BJ (cell line): ENCODE results near the gene NFKBIE. TPM values are rescaled to one million over a fixed set of nuclear protein-coding genes. Genes with fewer than 3 reads are reported as not detected.

Source experiments
- CTCF ChIA-PET: fragments of 350-600 bp; formaldehyde crosslinking; extraction: SDS; loops from one replicate; lab custom pipeline; 2021; ENCODE audit warnings: antibody characterized with exemption, inconsistent platforms; lab: Yijun Ruan, JAX
- POLR2A ChIA-PET: fragments of 300-600 bp; sonication (Branson Sonifier 250); formaldehyde crosslinking; extraction: SDS; loops from one replicate; lab custom pipeline; 2021; ENCODE audit warnings: antibody characterized with exemption; lab: Charles Lee
- DNase-seq: peaks from one replicate; pipeline ENCODE4 v3.0.0-alpha.2; 2011; ENCODE audit warnings: low read depth
- H3K27me3 ChIP-seq: 2 replicates; pipeline ENCODE4 v1.6.0; 2011; ENCODE audit warnings: low read length; ENCODE audit not compliant: control insufficient read depth, insufficient read depth
- H3K36me3 ChIP-seq: 2 replicates; pipeline ENCODE4 v1.5.1; 2011; ENCODE audit warnings: low read length; ENCODE audit not compliant: control insufficient read depth, insufficient read depth
- H3K4me3 ChIP-seq: 2 replicates; pipeline ENCODE4 v1.5.1; 2011; ENCODE audit warnings: low read depth, mild to moderate bottlenecking, control low read depth, low read length
- CTCF ChIP-seq: IDR thresholded peaks from 2 replicates; pipeline ENCODE4 v1.5.1; 2011; ENCODE audit warnings: low read depth, mild to moderate bottlenecking, control low read depth, inconsistent platforms, low read length, moderate library complexity; ENCODE audit not compliant: insufficient read depth
- polyA plus RNA-seq: library from polyadenylated mRNA; depleted of rRNA; stranded (reverse); fragments of >200 nt; gene quantifications from 2 replicates; pipeline ENCODE4 v1.2.3, GENCODE V29; 2011

Gene NFKBIE
- polyA plus RNA-seq, 1 experiment: 8.0 TPM

GRCh38 chr6:44284867-44285266 lies 19.5 kb upstream of the NFKBIE start:
- H3K36me3 ChIP-seq: no peaks in the 10 kb centered on the region
- no peak for TF ChIP-seq CTCF
- ChIA-PET CTCF (interaction anchor here (0.6 to 2.2 kb wide), 5 partner anchors 11 to 1848 kb away, joined by 3 to 10 read pairs (median 4); no protein-coding TSS in a partner anchor), POLR2A (no interaction called here)
- no peak overlapping the region for H3K4me3 ChIP-seq
- H3K27me3 ChIP-seq: peaks cover 19% of the 10 kb centered on the region
- no peak for DNase-seq

- Histone ChIP-seq H3K4me3 (no peak overlapping the region), H3K36me3 (no peaks in the 10 kb centered on the region), H3K27me3 (peaks cover 16% of the 10 kb centered on the region)
- POLR2A ChIA-PET: no interaction called here
- CTCF ChIA-PET: interaction anchor here (1.2 to 2.2 kb wide), 3 partner anchors 16 to 54 kb away, joined by 5 to 6 read pairs (median 5); no protein-coding TSS in a partner anchor
- no peak for TF ChIP-seq CTCF
- no peak for DNase-seq
These were observed 18.8 kb upstream of the NFKBIE start for GRCh38 chr6:44284121-44284520.

- ChIA-PET CTCF (interaction anchor here (1.1 to 3.1 kb wide), 3 partner anchors 10 to 59 kb away, joined by 4 to 16 read pairs (median 6); no protein-coding TSS in a partner anchor), POLR2A (no interaction called here)
These were observed 13.7 kb upstream of the NFKBIE start for GRCh38 chr6:44278774-44279697.

GRCh38 chr6:44278315-44278714 lies 13.0 kb upstream of the NFKBIE start:
- no peak for DNase-seq
- POLR2A ChIA-PET: no interaction called here
- TF ChIP-seq CTCF: no peak
- H3K36me3 ChIP-seq: no peaks in the 10 kb centered on the region
- H3K4me3 ChIP-seq: no peak overlapping the region
- CTCF ChIA-PET: interaction anchor here (1.1 to 3.1 kb wide), 3 partner anchors 9 to 60 kb away, joined by 4 to 16 read pairs (median 6); no protein-coding TSS in a partner anchor
- peaks cover 9% of the 10 kb centered on the region for H3K27me3 ChIP-seq

More at GRCh38 chr6:44278774-44279697, 13.7 kb upstream of the NFKBIE start:
- Histone ChIP-seq H3K36me3 (no peaks in the 10 kb centered on the region), H3K4me3 (no peak overlapping the region), H3K27me3 (peaks cover 8% of the 10 kb centered on the region)
- no peak for DNase-seq
- TF ChIP-seq CTCF: no peak

- CTCF ChIA-PET: interaction anchor here (0.6 to 3.1 kb wide), 4 partner anchors 9 to 61 kb away, joined by 3 to 16 read pairs (median 5); no protein-coding TSS in a partner anchor
- peaks cover 12% of the 10 kb centered on the region for H3K27me3 ChIP-seq
These were observed 12.4 kb upstream of the NFKBIE start for GRCh38 chr6:44277763-44278162.

More at GRCh38 chr6:44277763-44278162, 12.4 kb upstream of the NFKBIE start:
- DNase-seq: no peak
- H3K4me3 ChIP-seq: no peak overlapping the region
- no peak for TF ChIP-seq CTCF
- POLR2A ChIA-PET: no interaction called here
- no peaks in the 10 kb centered on the region for H3K36me3 ChIP-seq
